ENCODE results near the gene INCA1. TPM values are rescaled to one million over a fixed set of nuclear protein-coding genes. Genes with fewer than 3 reads are reported as not detected.

INCA1 gene
- total RNA-seq, 1 experiment from 2014 or later = 1.1 TPM

GRCh38 chr17:5027916-5028315, 30.6 kb upstream of the INCA1 start:
- peaks cover 12% of the 10 kb centered on the region for H3K36me3 ChIP-seq
- H3K4me3 ChIP-seq = no peak overlapping the region
- no peaks in the 10 kb centered on the region for H3K27me3 ChIP-seq (replicated peaks)
- peaks cover 4% of the 10 kb centered on the region; the same call in 1 of the 2 replicates for H3K4me1 ChIP-seq (replicated peaks)
- no peak overlapping the region for H3K27ac ChIP-seq
- no peak for DNase-seq (ENCODE audit: low read depth in 1 of 2, low spot score in 2 of 2)
- H3K9me3 ChIP-seq (replicated peaks) = no peaks in the 10 kb centered on the region

GRCh38 chr17:5027299-5027698, 30.0 kb upstream of the INCA1 start:
- no peak overlapping the region for H3K27ac ChIP-seq
- H3K4me3 ChIP-seq = no peak overlapping the region
- peaks cover 4% of the 10 kb centered on the region; the same call in 1 of the 2 replicates for H3K4me1 ChIP-seq (replicated peaks)
- no peak for DNase-seq (ENCODE audit: low read depth in 1 of 2, low spot score in 2 of 2)
- H3K27me3 ChIP-seq (replicated peaks) = no peaks in the 10 kb centered on the region
- H3K9me3 ChIP-seq (replicated peaks) = no peaks in the 10 kb centered on the region
- H3K36me3 ChIP-seq = peaks cover 18% of the 10 kb centered on the region

- Histone ChIP-seq H3K4me1 (replicated peaks) (no peaks in the 10 kb centered on the region), H3K36me3 (peaks cover 43% of the 10 kb centered on the region), H3K4me3 (no peak overlapping the region), H3K9me3 (replicated peaks) (no peaks in the 10 kb centered on the region), H3K27me3 (replicated peaks) (no peaks in the 10 kb centered on the region), H3K27ac (no peak overlapping the region)
- DNase-seq (ENCODE audit: low read depth in 1 of 2, low spot score in 2 of 2) = no peak
Observed at GRCh38 chr17:5024604-5025003, 27.3 kb upstream of the INCA1 start.

GRCh38 chr17:5023588-5024147, 26.3 kb upstream of the INCA1 start:
- Histone ChIP-seq H3K4me3 (no peak overlapping the region), H3K27me3 (replicated peaks) (no peaks in the 10 kb centered on the region), H3K36me3 (peaks cover 52% of the 10 kb centered on the region), H3K4me1 (replicated peaks) (no peaks in the 10 kb centered on the region), H3K9me3 (replicated peaks) (no peaks in the 10 kb centered on the region), H3K27ac (no peak overlapping the region)
- no peak for DNase-seq (ENCODE audit: low read depth in 1 of 2, low spot score in 2 of 2)

- no peaks in the 10 kb centered on the region for H3K4me1 ChIP-seq (replicated peaks)
- H3K27ac ChIP-seq = no peak overlapping the region
- DNase-seq (ENCODE audit: low read depth in 1 of 2, low spot score in 2 of 2) = no peak
- H3K4me3 ChIP-seq = no peak overlapping the region
- peaks cover 66% of the 10 kb centered on the region for H3K36me3 ChIP-seq
- no peaks in the 10 kb centered on the region for H3K9me3 ChIP-seq (replicated peaks)
- H3K27me3 ChIP-seq (replicated peaks) = no peaks in the 10 kb centered on the region
Observed at GRCh38 chr17:5022171-5022711, 24.9 kb upstream of the INCA1 start.

GRCh38 chr17:5020502-5021023, 23.2 kb upstream of the INCA1 start:
- Histone ChIP-seq H3K4me3 (no peak overlapping the region), H3K27me3 (replicated peaks) (no peaks in the 10 kb centered on the region), H3K4me1 (replicated peaks) (no peaks in the 10 kb centered on the region), H3K9me3 (replicated peaks) (no peaks in the 10 kb centered on the region), H3K36me3 (peaks cover 82% of the 10 kb centered on the region), H3K27ac (no peak overlapping the region)
- DNase-seq (ENCODE audit: low read depth in 1 of 2, low spot score in 2 of 2) = no peak

- no peaks in the 10 kb centered on the region for H3K9me3 ChIP-seq (replicated peaks)
- DNase-seq (ENCODE audit: low read depth in 1 of 2, low spot score in 2 of 2) = peak in 1 of 2 experiments; percentile 12
- no peak overlapping the region for H3K4me3 ChIP-seq
- no peaks in the 10 kb centered on the region for H3K27me3 ChIP-seq (replicated peaks)
- H3K4me1 ChIP-seq (replicated peaks) = no peaks in the 10 kb centered on the region
- no peak overlapping the region for H3K27ac ChIP-seq
- peaks cover 87% of the 10 kb centered on the region for H3K36me3 ChIP-seq
Observed at GRCh38 chr17:5019475-5019956, 22.2 kb upstream of the INCA1 start.

GRCh38 chr17:5014357-5014756, 17.0 kb upstream of the INCA1 start:
- Histone ChIP-seq H3K36me3 (peaks cover 88% of the 10 kb centered on the region), H3K4me1 (replicated peaks) (no peaks in the 10 kb centered on the region), H3K4me3 (no peak overlapping the region), H3K9me3 (replicated peaks) (no peaks in the 10 kb centered on the region), H3K27me3 (replicated peaks) (no peaks in the 10 kb centered on the region), H3K27ac (no peak overlapping the region)
- no peak for DNase-seq (ENCODE audit: low read depth in 1 of 2, low spot score in 2 of 2)

- H3K36me3 ChIP-seq = peaks cover 85% of the 10 kb centered on the region
- H3K4me3 ChIP-seq = no peak overlapping the region
- DNase-seq (ENCODE audit: low read depth in 1 of 2, low spot score in 2 of 2) = no peak
- no peaks in the 10 kb centered on the region for H3K4me1 ChIP-seq (replicated peaks)
- no peaks in the 10 kb centered on the region for H3K27me3 ChIP-seq (replicated peaks)
- no peaks in the 10 kb centered on the region for H3K9me3 ChIP-seq (replicated peaks)
- H3K27ac ChIP-seq = no peak overlapping the region
Observed at GRCh38 chr17:5011928-5012327, 14.6 kb upstream of the INCA1 start.

GRCh38 chr17:5003214-5003867, 6.0 kb upstream of the INCA1 start:
- H3K9me3 ChIP-seq (replicated peaks) = no peaks in the 10 kb centered on the region
- no peak overlapping the region for H3K4me3 ChIP-seq
- no peaks in the 10 kb centered on the region for H3K27me3 ChIP-seq (replicated peaks)
- peaks cover 98% of the 10 kb centered on the region for H3K36me3 ChIP-seq
- DNase-seq (ENCODE audit: low read depth in 1 of 2, low spot score in 2 of 2) = no peak
- no peak overlapping the region for H3K27ac ChIP-seq
- H3K4me1 ChIP-seq (replicated peaks) = peaks cover 9% of the 10 kb centered on the region

GRCh38 chr17:5002121-5002788, 4.9 kb upstream of the INCA1 start:
- peaks cover 10% of the 10 kb centered on the region for H3K4me1 ChIP-seq (replicated peaks)
- H3K27ac ChIP-seq = no peak overlapping the region
- DNase-seq (ENCODE audit: low read depth in 1 of 2, low spot score in 2 of 2) = no peak
- H3K36me3 ChIP-seq = peaks cover 92% of the 10 kb centered on the region
- no peaks in the 10 kb centered on the region for H3K9me3 ChIP-seq (replicated peaks)
- no peaks in the 10 kb centered on the region for H3K27me3 ChIP-seq (replicated peaks)
- H3K4me3 ChIP-seq = no peak overlapping the region

GRCh38 chr17:5000237-5000639, 2.9 kb upstream of the INCA1 start:
- Histone ChIP-seq H3K27ac (no peak overlapping the region), H3K4me1 (replicated peaks) (peaks cover 16% of the 10 kb centered on the region), H3K9me3 (replicated peaks) (no peaks in the 10 kb centered on the region), H3K4me3 (peak overlapping the region; percentile 74; the same call in 1 of the 2 replicates), H3K36me3 (peaks cover 72% of the 10 kb centered on the region), H3K27me3 (replicated peaks) (no peaks in the 10 kb centered on the region)
- DNase-seq (ENCODE audit: low read depth in 1 of 2, low spot score in 2 of 2) = no peak

GRCh38 chr17:4999430-5000093, 2.2 kb upstream of the INCA1 start:
- DNase-seq (ENCODE audit: low read depth in 1 of 2, low spot score in 2 of 2) = no peak
- peak overlapping the region; percentile 74 for H3K4me3 ChIP-seq
- no peak overlapping the region for H3K27ac ChIP-seq

More at GRCh38 chr17:4999430-5000093, 2.2 kb upstream of the INCA1 start:
- Histone ChIP-seq H3K27me3 (replicated peaks) (no peaks in the 10 kb centered on the region), H3K36me3 (peaks cover 65% of the 10 kb centered on the region), H3K9me3 (replicated peaks) (no peaks in the 10 kb centered on the region), H3K4me1 (replicated peaks) (peaks cover 16% of the 10 kb centered on the region)

Measured in SJSA1 (cell line).